ENCODE data around the gene HSDL2. TPM values are rescaled to one million over a fixed set of nuclear protein-coding genes. Genes with fewer than 3 reads are reported as not detected.

Gene HSDL2
- total RNA-seq, 1 experiment from 2014 or later = 24.4 TPM

DNA sequence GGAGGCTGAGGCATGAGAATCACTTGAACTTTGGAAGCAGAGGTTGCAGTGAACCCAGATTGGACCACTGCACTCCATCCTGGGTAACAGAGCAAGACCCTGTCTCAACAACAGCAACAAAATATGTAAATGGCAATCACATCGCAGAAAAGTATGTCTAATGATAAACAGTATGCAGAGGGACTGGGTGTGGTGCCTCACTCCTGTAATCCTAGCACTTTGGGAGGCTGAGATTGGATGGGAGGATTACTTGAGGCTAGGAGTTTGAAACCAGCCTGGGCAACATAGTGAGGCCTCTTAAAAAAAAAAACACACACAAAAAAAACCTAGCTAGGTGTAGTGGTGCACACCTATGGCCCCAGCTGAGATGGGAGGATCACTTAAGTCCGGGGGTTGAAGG is 40.3 kb downstream of the HSDL2 start:
- Mint-ChIP-seq H3K36me3 (ENCODE audit: insufficient read depth, unreplicated experiment) (peaks cover 5% of the 10 kb centered on the region), H3K27ac (ENCODE audit: unreplicated experiment) (no peak overlapping the region), H3K9me3 (ENCODE audit: low read depth, unreplicated experiment) (no peaks in the 10 kb centered on the region)

GRCh38 chr9:112421771-112422222 is 41.9 kb downstream of the HSDL2 start:
- no peaks in the 10 kb centered on the region for H3K27me3 Mint-ChIP-seq (ENCODE audit: unreplicated experiment)
- TF ChIP-seq, protein P1, sequence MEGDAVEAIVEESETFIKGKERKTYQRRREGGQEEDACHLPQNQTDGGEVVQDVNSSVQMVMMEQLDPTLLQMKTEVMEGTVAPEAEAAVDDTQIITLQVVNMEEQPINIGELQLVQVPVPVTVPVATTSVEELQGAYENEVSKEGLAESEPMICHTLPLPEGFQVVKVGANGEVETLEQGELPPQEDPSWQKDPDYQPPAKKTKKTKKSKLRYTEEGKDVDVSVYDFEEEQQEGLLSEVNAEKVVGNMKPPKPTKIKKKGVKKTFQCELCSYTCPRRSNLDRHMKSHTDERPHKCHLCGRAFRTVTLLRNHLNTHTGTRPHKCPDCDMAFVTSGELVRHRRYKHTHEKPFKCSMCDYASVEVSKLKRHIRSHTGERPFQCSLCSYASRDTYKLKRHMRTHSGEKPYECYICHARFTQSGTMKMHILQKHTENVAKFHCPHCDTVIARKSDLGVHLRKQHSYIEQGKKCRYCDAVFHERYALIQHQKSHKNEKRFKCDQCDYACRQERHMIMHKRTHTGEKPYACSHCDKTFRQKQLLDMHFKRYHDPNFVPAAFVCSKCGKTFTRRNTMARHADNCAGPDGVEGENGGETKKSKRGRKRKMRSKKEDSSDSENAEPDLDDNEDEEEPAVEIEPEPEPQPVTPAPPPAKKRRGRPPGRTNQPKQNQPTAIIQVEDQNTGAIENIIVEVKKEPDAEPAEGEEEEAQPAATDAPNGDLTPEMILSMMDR (IDR thresholded peaks at IDR 0.05; ENCODE audit: unreplicated experiment) = no peak
- intact Hi-C loops (cut with micrococcal nuclease; ENCODE audit: unreplicated experiment) = no loop called here

More for the DNA sequence above, 40.3 kb downstream of the HSDL2 start:
- intact Hi-C loops (cut with micrococcal nuclease; ENCODE audit: unreplicated experiment) = no loop called here
- no peak for DNase-seq
- CTCF ChIA-PET = no interaction called here
- no peaks in the 10 kb centered on the region for H3K27me3 Mint-ChIP-seq (ENCODE audit: unreplicated experiment)
- BruUV-seq (replicated peaks) = no TSS peak
- H3K4me3 Mint-ChIP-seq (ENCODE audit: low read depth, unreplicated experiment) = no peak overlapping the region
- H3K4me1 Mint-ChIP-seq (ENCODE audit: low read depth, unreplicated experiment) = no peaks in the 10 kb centered on the region
- TF ChIP-seq, protein P1 (IDR thresholded peaks at IDR 0.05; ENCODE audit: unreplicated experiment) = no peak

DNA sequence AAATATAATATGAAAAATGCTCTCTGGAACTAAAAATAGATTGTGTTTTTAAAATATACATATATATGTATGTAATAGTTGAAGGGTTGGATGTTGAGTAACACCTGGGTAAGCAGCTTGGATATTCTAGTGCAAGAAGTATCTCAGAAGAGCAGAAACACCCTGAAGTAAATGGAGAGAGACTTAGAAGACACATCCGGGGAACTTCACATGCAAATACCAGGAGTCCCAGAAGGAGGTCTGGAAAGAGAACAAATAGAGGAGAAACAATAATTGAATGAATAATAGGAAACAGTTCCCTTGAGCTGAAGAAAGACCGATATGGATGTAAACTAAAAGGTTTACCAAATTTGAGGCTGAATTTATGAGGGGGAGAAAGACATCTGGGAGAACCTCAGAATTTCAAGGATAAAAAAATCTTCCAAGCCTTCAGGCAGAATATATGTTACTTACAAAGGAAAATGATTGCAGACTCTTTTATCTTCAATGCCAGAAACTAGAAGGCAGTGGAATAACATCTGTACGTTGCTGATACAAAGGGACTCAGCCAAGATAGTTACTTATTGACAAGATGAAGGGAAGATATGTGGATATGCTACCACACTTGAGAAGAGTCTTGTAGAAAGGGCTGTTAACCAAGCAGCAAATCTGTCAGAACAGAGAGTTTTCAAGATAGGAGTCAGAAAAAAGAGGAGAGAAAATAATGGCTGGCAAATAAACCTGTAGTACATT is 42.7 kb downstream of the HSDL2 start:
- CTCF ChIA-PET = no interaction called here
- intact Hi-C loops (cut with micrococcal nuclease; ENCODE audit: unreplicated experiment) = no loop called here
- BruUV-seq (replicated peaks) = no TSS peak

More at GRCh38 chr9:112421771-112422222, 41.9 kb downstream of the HSDL2 start:
- DNase-seq = no peak
- CTCF ChIA-PET = no interaction called here
- H3K9me3 Mint-ChIP-seq (ENCODE audit: low read depth, unreplicated experiment) = no peaks in the 10 kb centered on the region
- H3K4me3 Mint-ChIP-seq (ENCODE audit: low read depth, unreplicated experiment) = no peak overlapping the region
- H3K4me1 Mint-ChIP-seq (ENCODE audit: low read depth, unreplicated experiment) = no peaks in the 10 kb centered on the region
- no peak overlapping the region for H3K27ac Mint-ChIP-seq (ENCODE audit: unreplicated experiment)
- no TSS peak for BruUV-seq (replicated peaks)
- peaks cover 5% of the 10 kb centered on the region for H3K36me3 Mint-ChIP-seq (ENCODE audit: insufficient read depth, unreplicated experiment)

GRCh38 chr9:112430006-112430522 is 50.2 kb downstream of the HSDL2 start:
- no TSS peak for BruUV-seq (replicated peaks)
- intact Hi-C loops (cut with micrococcal nuclease; ENCODE audit: unreplicated experiment) = no loop called here

More for the DNA sequence above, 42.7 kb downstream of the HSDL2 start:
- Mint-ChIP-seq H3K36me3 (ENCODE audit: insufficient read depth, unreplicated experiment) (peaks cover 5% of the 10 kb centered on the region), H3K4me1 (ENCODE audit: low read depth, unreplicated experiment) (no peaks in the 10 kb centered on the region), H3K27me3 (ENCODE audit: unreplicated experiment) (no peaks in the 10 kb centered on the region), H3K4me3 (ENCODE audit: low read depth, unreplicated experiment) (no peak overlapping the region), H3K9me3 (ENCODE audit: low read depth, unreplicated experiment) (no peaks in the 10 kb centered on the region), H3K27ac (ENCODE audit: unreplicated experiment) (no peak overlapping the region)
- TF ChIP-seq, protein P1 (IDR thresholded peaks at IDR 0.05; ENCODE audit: unreplicated experiment) = no peak
- DNase-seq = no peak

More at GRCh38 chr9:112430006-112430522, 50.2 kb downstream of the HSDL2 start:
- Mint-ChIP-seq H3K36me3 (ENCODE audit: insufficient read depth, unreplicated experiment) (peaks cover 4% of the 10 kb centered on the region), H3K4me1 (ENCODE audit: low read depth, unreplicated experiment) (no peaks in the 10 kb centered on the region), H3K27ac (ENCODE audit: unreplicated experiment) (no peak overlapping the region), H3K4me3 (ENCODE audit: low read depth, unreplicated experiment) (no peak overlapping the region), H3K27me3 (ENCODE audit: unreplicated experiment) (no peaks in the 10 kb centered on the region), H3K9me3 (ENCODE audit: low read depth, unreplicated experiment) (no peaks in the 10 kb centered on the region)
- TF ChIP-seq, protein P1 (IDR thresholded peaks at IDR 0.05; ENCODE audit: unreplicated experiment) = no peak
- DNase-seq = no peak
- CTCF ChIA-PET = no interaction called here
